ENCODE results near the gene PAWR. TPM values are rescaled to one million over a fixed set of nuclear protein-coding genes. Genes with fewer than 3 reads are reported as not detected.

The PAWR gene
- total RNA-seq, 1 experiment from 2014 or later: 176 TPM

DNA sequence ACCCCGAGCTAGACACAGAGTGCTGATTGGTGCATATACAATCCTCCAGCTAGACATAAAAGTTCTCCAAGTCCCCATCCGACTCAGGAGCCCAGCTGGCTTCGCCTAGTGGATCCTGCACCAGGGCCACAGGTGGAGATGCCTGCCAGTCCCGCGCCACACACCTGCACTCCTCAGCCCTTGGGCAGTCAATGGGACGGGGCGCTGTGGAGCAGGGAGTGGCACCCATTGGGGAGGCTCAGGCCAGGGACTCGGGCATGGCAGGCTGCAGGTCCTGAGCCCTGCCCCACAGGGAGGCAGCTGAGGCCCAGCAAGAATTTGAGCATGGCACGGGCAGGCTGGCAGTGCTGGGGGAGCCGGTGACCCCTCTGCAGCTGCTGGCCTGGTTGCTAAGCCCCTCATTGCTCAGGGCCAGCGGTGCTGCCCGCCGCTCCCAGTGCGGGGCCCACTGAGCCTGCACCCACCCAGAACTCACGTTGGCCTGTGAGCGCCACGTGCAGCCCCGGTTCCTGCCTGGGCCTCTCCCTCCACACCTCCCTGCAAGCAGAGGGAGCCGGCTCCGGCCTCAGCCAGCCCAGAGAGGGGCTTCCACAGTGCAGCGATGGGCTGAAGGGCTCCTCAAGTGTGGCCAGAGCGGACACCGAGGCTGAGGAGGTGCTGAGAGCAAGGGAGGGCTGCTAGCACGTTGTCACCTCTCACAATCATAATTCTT, 136.7 kb downstream of the PAWR start:
- no peak overlapping the region for H2BK5ac ChIP-seq (ENCODE audit: insufficient read length, low read length)
- H3K14ac ChIP-seq (ENCODE audit: insufficient read depth, low read length): no peak overlapping the region
- H3K4me1 ChIP-seq (ENCODE audit: insufficient read depth, low read length): peaks cover 7% of the 10 kb centered on the region; the same call in 1 of the 2 replicates
- peaks cover 3 to 8% of the 10 kb centered on the region in 2 experiments; a peak in 4 of 5 replicates for H3K9me3 Mint-ChIP-seq
- H3K79me1 ChIP-seq (ENCODE audit: insufficient read depth, low read depth, low read length, poor library complexity, severe bottlenecking): no peaks in the 10 kb centered on the region
- H4K5ac ChIP-seq (ENCODE audit: insufficient read length, low read depth, low read length): no peak overlapping the region
- no peak overlapping the region for H3T11ph ChIP-seq (ENCODE audit: low read length)
- no peak overlapping the region for H4K91ac ChIP-seq (ENCODE audit: insufficient read length, low read depth, low read length)
- H3K27ac ChIP-seq (ENCODE audit: insufficient read length, low read depth, low read length): no peak overlapping the region
- no peak overlapping the region for H2BK120ac ChIP-seq (ENCODE audit: low read depth, low read length, poor library complexity, severe bottlenecking)
- H3K9me3 ChIP-seq (ENCODE audit: control insufficient read depth, low read depth, low read length): peaks cover 10% of the 10 kb centered on the region
- peaks cover 28 to 46% (median 41%) of the 10 kb centered on the region in 3 experiments for H3K36me3 Mint-ChIP-seq (ENCODE audit: insufficient read depth in 1 of 3, low read depth in 3 of 3)
- no CpG with 5 or more reads among the region's 24 CpGs for WGBS (ENCODE audit: extremely low coverage, insufficient read length, low lambda C conversion rate)
- no peak overlapping the region for H2BK20ac ChIP-seq (ENCODE audit: low read depth, low read length, poor library complexity, severe bottlenecking)
- no peak overlapping the region for H3K27ac Mint-ChIP-seq
- no peak overlapping the region for H3K4me2 ChIP-seq (ENCODE audit: insufficient read depth, insufficient read length, low read length)
- no peak for DNase-seq
- H3K4me3 Mint-ChIP-seq: no peak overlapping the region
- no peak overlapping the region for H2AK5ac ChIP-seq (ENCODE audit: insufficient read length, low read length)
- no peak overlapping the region for H3K56ac ChIP-seq (ENCODE audit: insufficient read length, low read depth, low read length)
- H3K27me3 Mint-ChIP-seq (ENCODE audit: low read depth): no peaks in the 10 kb centered on the region
- H3K23ac ChIP-seq (ENCODE audit: insufficient read length, low read depth, low read length): no peak overlapping the region
- no peaks in the 10 kb centered on the region for H3K23me2 ChIP-seq (ENCODE audit: insufficient read length, low read depth, low read length, poor library complexity, severe bottlenecking)
- H3K9ac ChIP-seq (ENCODE audit: extremely low read depth, insufficient read length, low read length): no peak overlapping the region
- no peak overlapping the region for H4K8ac ChIP-seq (replicated peaks; ENCODE audit: insufficient read length, low read depth, low read length)
- no peaks in the 10 kb centered on the region for H4K20me1 ChIP-seq (ENCODE audit: control insufficient read depth, insufficient read depth, insufficient read length)
- no peak overlapping the region for H2BK15ac ChIP-seq (ENCODE audit: low read depth, low read length)
- no peak overlapping the region for H3K4ac ChIP-seq (ENCODE audit: low read depth, low read length)
- no peak overlapping the region for H2BK12ac ChIP-seq (ENCODE audit: insufficient read length, low read depth, low read length)
- no peak overlapping the region for H3K18ac ChIP-seq (ENCODE audit: insufficient read length, low read depth, low read length)
- H3K4me1 Mint-ChIP-seq: peaks cover 45% of the 10 kb centered on the region in 2 experiments
- TF ChIP-seq, protein P1, sequence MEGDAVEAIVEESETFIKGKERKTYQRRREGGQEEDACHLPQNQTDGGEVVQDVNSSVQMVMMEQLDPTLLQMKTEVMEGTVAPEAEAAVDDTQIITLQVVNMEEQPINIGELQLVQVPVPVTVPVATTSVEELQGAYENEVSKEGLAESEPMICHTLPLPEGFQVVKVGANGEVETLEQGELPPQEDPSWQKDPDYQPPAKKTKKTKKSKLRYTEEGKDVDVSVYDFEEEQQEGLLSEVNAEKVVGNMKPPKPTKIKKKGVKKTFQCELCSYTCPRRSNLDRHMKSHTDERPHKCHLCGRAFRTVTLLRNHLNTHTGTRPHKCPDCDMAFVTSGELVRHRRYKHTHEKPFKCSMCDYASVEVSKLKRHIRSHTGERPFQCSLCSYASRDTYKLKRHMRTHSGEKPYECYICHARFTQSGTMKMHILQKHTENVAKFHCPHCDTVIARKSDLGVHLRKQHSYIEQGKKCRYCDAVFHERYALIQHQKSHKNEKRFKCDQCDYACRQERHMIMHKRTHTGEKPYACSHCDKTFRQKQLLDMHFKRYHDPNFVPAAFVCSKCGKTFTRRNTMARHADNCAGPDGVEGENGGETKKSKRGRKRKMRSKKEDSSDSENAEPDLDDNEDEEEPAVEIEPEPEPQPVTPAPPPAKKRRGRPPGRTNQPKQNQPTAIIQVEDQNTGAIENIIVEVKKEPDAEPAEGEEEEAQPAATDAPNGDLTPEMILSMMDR (conservative IDR thresholded peaks at IDR 0.05): no peak
- H3K27me3 ChIP-seq (ENCODE audit: insufficient read depth, low read length): no peaks in the 10 kb centered on the region
- H2AFZ ChIP-seq (ENCODE audit: low read length): no peak overlapping the region
- no peaks in the 10 kb centered on the region for H3K79me2 ChIP-seq (ENCODE audit: insufficient read depth, low read length)
